HepG2 (cell line): ENCODE measurements around the gene C18orf63. TPM values are rescaled to one million over a fixed set of nuclear protein-coding genes. Genes with fewer than 3 reads are reported as not detected.

ENCODE experiments used
- ATAC-seq: fragments of 200-7000 bp; cut with Tn5 transposase; 3 replicates; pipeline ENCODE4 v1.9.1; 2020; ENCODE audit warnings: mild to moderate bottlenecking, moderate library complexity
- BruUV-seq: library from RNA; stranded (reverse); fragments of 400-500 nt; replicated peaks from 2 replicates; lab custom pipeline; 2021; lab: Mats Ljungman, UMichigan
- CTCF ChIA-PET: fragments of 300-600 bp; formaldehyde crosslinking; extraction: SDS; loops from one replicate; lab custom pipeline; 2021; ENCODE audit warnings: low total read pairs, inconsistent platforms, low intra/inter-chr PET ratio; lab: Yijun Ruan, JAX
- POLR2A ChIA-PET: fragments of 350-600 bp; sonication (Branson Sonifier 250); formaldehyde crosslinking; loops from one replicate; lab custom pipeline; 2020; ENCODE audit warnings: antibody characterized with exemption, inconsistent platforms; lab: Yijun Ruan, JAX
- DNase-seq: peaks from one replicate; pipeline ENCODE4 v3.0.0-alpha.2; 2015; ENCODE audit warnings: low spot score
- FAIRE-seq: peaks from 3 replicates; lab custom pipeline; 2011; peaks lifted over from hg19 to GRCh38; lab: Jason Lieb, UNC
- H2AFZ ChIP-seq: one replicate; pipeline ENCODE4 v1.6.1; 2011; ENCODE audit warnings: low read length, inconsistent platforms
- H3K27ac ChIP-seq: fragments of 300-600 bp; 3 replicates; pipeline ENCODE4 v1.8.0; 2011; ENCODE audit warnings: mixed run types, mild to moderate bottlenecking, mixed read lengths, low read length, inconsistent platforms; ENCODE audit not compliant: insufficient read depth; ENCODE audit errors: extremely low read length
- H3K27me3 ChIP-seq, 2 experiments: fragments of 200-600 bp in 1 of 2; 2 replicates in 1 of 2; 3 replicates in 1 of 2; pipeline versions ENCODE4 v1.6.0 to v1.8.0; 2011; ENCODE audit warnings: low read length in 2 of 2, mild to moderate bottlenecking in 2 of 2, moderate library complexity in 2 of 2, inconsistent platforms in 1 of 2; ENCODE audit not compliant: insufficient read depth in 2 of 2, control insufficient read depth in 1 of 2
- H3K36me3 ChIP-seq, 2 experiments: fragments of 200-600 bp in 1 of 2; replicated peaks in 1 of 2; 2 replicates in 1 of 2; 3 replicates in 1 of 2; pipeline versions ENCODE4 v1.5.1 to v1.8.0; 2011; ENCODE audit warnings: low read length in 2 of 2, inconsistent platforms in 1 of 2; ENCODE audit not compliant: insufficient read depth in 2 of 2, control insufficient read depth in 1 of 2
- H3K4me1 ChIP-seq: 2 replicates; pipeline ENCODE4 v1.5.1; 2012; ENCODE audit warnings: low read length, inconsistent platforms; ENCODE audit not compliant: insufficient read depth
- H3K4me2 ChIP-seq: 2 replicates; pipeline ENCODE4 v1.6.0; 2011; ENCODE audit warnings: low read depth, low read length, inconsistent platforms
- H3K4me3 ChIP-seq, 3 experiments: fragments of 200-600 bp in 1 of 3; sonication (generic), shearing (Covaris generic) in 1 of 3; replicated peaks in 1 of 3; 2 replicates each; pipeline ENCODE4 v1.5.1; 2011 to 2016; ENCODE audit warnings: low read length in 3 of 3, inconsistent platforms in 2 of 3, low read depth in 2 of 3, mild to moderate bottlenecking in 2 of 3, control low read depth in 1 of 3, mixed read lengths in 1 of 3; ENCODE audit not compliant: insufficient read depth in 1 of 3
- H3K79me2 ChIP-seq: one replicate; pipeline ENCODE4 v1.6.1; 2011; ENCODE audit warnings: low read length, inconsistent platforms; ENCODE audit not compliant: insufficient read depth
- H3K9ac ChIP-seq: 2 replicates; pipeline ENCODE4 v1.6.0; 2011; ENCODE audit warnings: mild to moderate bottlenecking, low read depth, low read length, inconsistent platforms; ENCODE audit not compliant: insufficient read depth
- H3K9me3 ChIP-seq: 2 replicates; pipeline ENCODE4 v1.5.1; 2012; ENCODE audit warnings: mild to moderate bottlenecking, low read length
- H4K20me1 ChIP-seq: 2 replicates; pipeline ENCODE4 v1.6.0; 2011; ENCODE audit warnings: inconsistent platforms, mild to moderate bottlenecking, low read length, moderate library complexity; ENCODE audit not compliant: insufficient read depth
- BORCS8-MEF2B ChIP-seq: sonication (generic); formaldehyde crosslinking; IDR thresholded peaks from 2 replicates; pipeline ENCODE4 v1.8.0; 2022; ENCODE audit warnings: mild to moderate bottlenecking, missing genetic modification reagents
- ETV6 ChIP-seq: sonication (generic); formaldehyde crosslinking; conservative IDR thresholded peaks from 2 replicates; pipeline ENCODE4 v1.4.0; 2020; ENCODE audit warnings: missing genetic modification reagents
- GABPA ChIP-seq, 2 experiments: IDR thresholded peaks; 2 replicates each; pipeline ENCODE4 v1.6.1; 2011 to 2016; ENCODE audit warnings: low read depth in 2 of 2, low read length in 1 of 2, missing biosample characterization in 1 of 2, missing genetic modification characterization in 1 of 2
- GPBP1L1 ChIP-seq: sonication (generic); formaldehyde crosslinking; IDR thresholded peaks from 2 replicates; pipeline ENCODE4 v1.5.0; 2020; ENCODE audit warnings: mild to moderate bottlenecking, missing genetic modification reagents
- NFKB2 ChIP-seq: sonication (generic); formaldehyde crosslinking; IDR thresholded peaks from 2 replicates; pipeline ENCODE4 v1.4.0; 2020; ENCODE audit warnings: missing genetic modification reagents, borderline replicate concordance
- PHF8 ChIP-seq: sonication (generic); formaldehyde crosslinking; IDR thresholded peaks from 2 replicates; pipeline ENCODE4 v1.5.0; 2020; ENCODE audit warnings: missing genetic modification reagents
- PRMT3 ChIP-seq: sonication (generic); formaldehyde crosslinking; IDR thresholded peaks from 2 replicates; pipeline ENCODE4 v1.8.1; 2022; ENCODE audit warnings: low read depth, mild to moderate bottlenecking, moderate library complexity, missing genetic modification reagents, borderline replicate concordance
- RCOR2 ChIP-seq: IDR thresholded peaks from 2 replicates; pipeline ENCODE4 v1.6.1; 2016; ENCODE audit warnings: missing biosample characterization, missing genetic modification reagents
- TIGD3 ChIP-seq: sonication (generic); formaldehyde crosslinking; IDR thresholded peaks from 2 replicates; pipeline ENCODE4 v1.5.1; 2020; ENCODE audit warnings: mild to moderate bottlenecking, missing genetic modification reagents, borderline replicate concordance
- ZNF234 ChIP-seq: sonication (generic); formaldehyde crosslinking; conservative IDR thresholded peaks from 2 replicates; pipeline ENCODE4 v1.5.1; 2020; ENCODE audit warnings: mild to moderate bottlenecking, missing genetic modification reagents
- ZNF33A ChIP-seq: sonication (generic); formaldehyde crosslinking; IDR thresholded peaks from 2 replicates; pipeline ENCODE4 v1.5.1; 2020; ENCODE audit warnings: missing genetic modification reagents, mild to moderate bottlenecking, moderate library complexity, borderline replicate concordance
- ZNF33B ChIP-seq: sonication (generic); formaldehyde crosslinking; IDR thresholded peaks from 2 replicates; pipeline ENCODE4 v1.5.1; 2020; ENCODE audit warnings: mild to moderate bottlenecking, missing genetic modification reagents
- ZNF468 ChIP-seq: sonication (generic); formaldehyde crosslinking; IDR thresholded peaks from 2 replicates; pipeline ENCODE4 v1.8.0; 2022; ENCODE audit warnings: mild to moderate bottlenecking, moderate library complexity, missing genetic modification reagents
- ZNF576 ChIP-seq: sonication (generic); formaldehyde crosslinking; IDR thresholded peaks from 2 replicates; pipeline ENCODE4 v1.4.0; 2020; ENCODE audit warnings: mild to moderate bottlenecking, missing genetic modification reagents
- ZSCAN22 ChIP-seq: sonication (generic); formaldehyde crosslinking; IDR thresholded peaks from 2 replicates; pipeline ENCODE4 v1.4.0; 2020; ENCODE audit warnings: mild to moderate bottlenecking, missing genetic modification reagents
- WGBS: methylation state at CpG from one replicate; pipeline ENCODE4 v1.1.6; 2017; ENCODE audit warnings: low lambda C conversion rate; 5-methylcytosine and 5-hydroxymethylcytosine counted together
- in situ Hi-C: cut with HindIII; loops from 2 replicates; pipeline ENCODE4 v1.10.0; 2017; ENCODE audit warnings: low pct_unique_long_range_greater_than_20kb; ENCODE audit not compliant: extremely low pct_ligation_motif_present
- intact Hi-C: fragments of 100-400 bp; cut with micrococcal nuclease; formaldehyde crosslinking; loops from one replicate; pipeline ENCODE4 v1.10.0; 2022; ENCODE audit not compliant: unreplicated experiment
- polyA plus RNA-seq, 8 experiments: library from polyadenylated mRNA; depleted of rRNA in 3 of 8; stranded (reverse) in 7 of 8; unstranded in 1 of 8; fragments of >200 nt; fragmentation: Illumina TruSeq in 4 of 8; extraction: Trizol in 4 of 8; gene quantifications; 2 replicates each; pipeline versions ENCODE4 v1.2.1 to v1.2.3, GENCODE V29; 2011 to 2016; ENCODE audit warnings: low read depth in 4 of 8, missing spikeins in 1 of 8, mixed read lengths in 1 of 8; ENCODE audit not compliant: insufficient read depth in 1 of 8
- total RNA-seq, 5 experiments: library from RNA; depleted of rRNA; stranded (reverse); fragments of >200 nt; fragmentation: Illumina TruSeq; extraction: Trizol; gene quantifications; 2 replicates each; pipeline ENCODE4 v1.2.3, GENCODE V29; 2016; ENCODE audit warnings: low read depth in 1 of 5

The C18orf63 gene
- total and polyA plus RNA-seq, 2 of the 13 experiments (the other 11 are each of a cell fraction or from before 2014, with no cell fraction given): 0.01 TPM; not detected in 1

- ChIA-PET CTCF (no interaction called here), POLR2A (no interaction called here)
- peaks cover 21% of the 10 kb centered on the region for H3K4me1 ChIP-seq
- in situ Hi-C loops: no loop called here
- H3K4me2 ChIP-seq: no peak overlapping the region
- H3K36me3 ChIP-seq: no peaks in the 10 kb centered on the region
- no peak overlapping the region for H3K9ac ChIP-seq
- no peak for DNase-seq
- no peak for FAIRE-seq
- no peaks in the 10 kb centered on the region for H3K9me3 ChIP-seq
- BruUV-seq: no TSS peak
- 86% methylated on average over 2 of the region's 2 CpGs for WGBS
- no peaks in the 10 kb centered on the region for H3K79me2 ChIP-seq
- H2AFZ ChIP-seq: no peak overlapping the region
- H3K27me3 ChIP-seq: no peaks in the 10 kb centered on the region
- TF ChIP-seq ZNF576 (CRISPR knock-in tag): no peak
- TF ChIP-seq PRMT3: no peak
- TF ChIP-seq GABPA (IDR thresholded peaks at IDR 0.05; ENCODE audit: low read depth, low read length): no peak
- no peak for TF ChIP-seq GABPA (CRISPR knock-in tag; IDR thresholded peaks at IDR 0.05; ENCODE audit: low read depth)
- TF ChIP-seq BORCS8-MEF2B: no peak
- TF ChIP-seq NFKB2: no peak
- TF ChIP-seq ZNF234 (CRISPR knock-in tag): no peak
- no peak for TF ChIP-seq TIGD3
- TF ChIP-seq GPBP1L1 (CRISPR knock-in tag): no peak
- TF ChIP-seq ZNF33B (CRISPR knock-in tag): no peak
- TF ChIP-seq PHF8 (CRISPR knock-in tag): no peak
- no peak for TF ChIP-seq ZNF33A (CRISPR knock-in tag)
- TF ChIP-seq RCOR2: no peak
- no peak for TF ChIP-seq ETV6
- no peak for TF ChIP-seq ZNF468 (CRISPR knock-in tag)
- TF ChIP-seq ZSCAN22 (CRISPR knock-in tag): no peak
- H3K27ac ChIP-seq: no peak overlapping the region
- intact Hi-C loops: no loop called here
- no peaks in the 10 kb centered on the region for H4K20me1 ChIP-seq
- H3K4me3 ChIP-seq: no peak overlapping the region
- no peak for ATAC-seq
Observed at GRCh38 chr18:74328206-74328605, 12.6 kb downstream of the C18orf63 start.
